HUDEP-2 (cell line): Measurements from ENCODE around the gene NR1H3.

Experiments
- DNase-seq, 76 experiments: peaks; one replicate each; lab custom pipeline; 2025; ENCODE audit not compliant: unreplicated experiment in 76 of 76; lab: John Stamatoyannopoulos, UW

NR1H3 gene

GRCh38 chr11:47243454-47243853 lies 14.3 kb upstream of the NR1H3 start:
- DNase-seq, result no peak

- no peak for DNase-seq
Measured at GRCh38 chr11:47244448-47245350, 13.1 kb upstream of the NR1H3 start.

- DNase-seq, result no peak
Measured at GRCh38 chr11:47245611-47246357, 12.0 kb upstream of the NR1H3 start.

- no peak for DNase-seq
Measured at GRCh38 chr11:47247502-47247901, 10.3 kb upstream of the NR1H3 start.

- DNase-seq, result peak in 5 of 76 experiments; percentile 39 to 81 (median 49)
Measured at GRCh38 chr11:47248304-47248663, 9.5 kb upstream of the NR1H3 start.

GRCh38 chr11:47248664-47249377 lies 9.0 kb upstream of the NR1H3 start, which contains the start of gene ACP2:
Gene ACP2 (minus strand): TSS chr11:47248814. CDS start chr11:47248789, 25 bp downstream.
- peak in 75 of 76 experiments; percentile 13 to 89 (median 78) for DNase-seq

- DNase-seq, result no peak
Measured at GRCh38 chr11:47249378-47249715, 8.4 kb upstream of the NR1H3 start.

GRCh38 chr11:47251751-47252150 lies 6.0 kb upstream of the NR1H3 start:
- no peak for DNase-seq

- no peak for DNase-seq
Measured at GRCh38 chr11:47253660-47254059, 4.1 kb upstream of the NR1H3 start.

- no peak for DNase-seq
Measured at GRCh38 chr11:47254386-47254785, 3.4 kb upstream of the NR1H3 start.

- no peak for DNase-seq
Measured at GRCh38 chr11:47256374-47256773, 1.4 kb upstream of the NR1H3 start.

- no peak for DNase-seq
Measured at GRCh38 chr11:47257177-47257516, 649 bp upstream of the NR1H3 start.

- DNase-seq, result no peak
Measured at GRCh38 chr11:47258317-47258902, 614 bp downstream of the NR1H3 start.

- peak in 16 of 76 experiments; percentile 5 to 42 (median 20) for DNase-seq
Measured at GRCh38 chr11:47259232-47259977, 1.6 kb downstream of the NR1H3 start.

GRCh38 chr11:47260366-47260765 lies 2.6 kb downstream of the NR1H3 start:
- no peak for DNase-seq

GRCh38 chr11:47261291-47261800 lies 3.5 kb downstream of the NR1H3 start:
- no peak for DNase-seq

GRCh38 chr11:47264119-47264518 lies 6.3 kb downstream of the NR1H3 start:
- no peak for DNase-seq

- DNase-seq, result peak in 1 of 76 experiments; percentile 7
Measured at GRCh38 chr11:47264521-47264920, 6.7 kb downstream of the NR1H3 start.

- no peak for DNase-seq
Measured at GRCh38 chr11:47267876-47268275, 10.1 kb downstream of the NR1H3 start.

GRCh38 chr11:47268448-47269001 lies 10.7 kb downstream of the NR1H3 start:
- no peak for DNase-seq
